ENCODE measurements around the gene PTPRZ1.

- TF ChIP-seq, protein P1, sequence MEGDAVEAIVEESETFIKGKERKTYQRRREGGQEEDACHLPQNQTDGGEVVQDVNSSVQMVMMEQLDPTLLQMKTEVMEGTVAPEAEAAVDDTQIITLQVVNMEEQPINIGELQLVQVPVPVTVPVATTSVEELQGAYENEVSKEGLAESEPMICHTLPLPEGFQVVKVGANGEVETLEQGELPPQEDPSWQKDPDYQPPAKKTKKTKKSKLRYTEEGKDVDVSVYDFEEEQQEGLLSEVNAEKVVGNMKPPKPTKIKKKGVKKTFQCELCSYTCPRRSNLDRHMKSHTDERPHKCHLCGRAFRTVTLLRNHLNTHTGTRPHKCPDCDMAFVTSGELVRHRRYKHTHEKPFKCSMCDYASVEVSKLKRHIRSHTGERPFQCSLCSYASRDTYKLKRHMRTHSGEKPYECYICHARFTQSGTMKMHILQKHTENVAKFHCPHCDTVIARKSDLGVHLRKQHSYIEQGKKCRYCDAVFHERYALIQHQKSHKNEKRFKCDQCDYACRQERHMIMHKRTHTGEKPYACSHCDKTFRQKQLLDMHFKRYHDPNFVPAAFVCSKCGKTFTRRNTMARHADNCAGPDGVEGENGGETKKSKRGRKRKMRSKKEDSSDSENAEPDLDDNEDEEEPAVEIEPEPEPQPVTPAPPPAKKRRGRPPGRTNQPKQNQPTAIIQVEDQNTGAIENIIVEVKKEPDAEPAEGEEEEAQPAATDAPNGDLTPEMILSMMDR (IDR thresholded peaks at IDR 0.05) = no peak
- no peak for TF ChIP-seq POLR2A (IDR thresholded peaks at IDR 0.05)
Observed at GRCh38 chr7:121941830-121942229, 68.9 kb downstream of the PTPRZ1 start.

Data from testis (tissue), 2 donors.